Uterus (tissue), 4 donors: Measurements from ENCODE around the gene PCDHGC5. TPM values are rescaled to one million over a fixed set of nuclear protein-coding genes. Genes with fewer than 3 reads are reported as not detected.

Experiments
- DNase-seq, 2 donors: peaks; one replicate each; pipeline ENCODE4 v3.0.0-alpha.2; 2019 to 2020
- H3K27ac ChIP-seq, 2 donors: fragments of 200-600 bp; sonication (generic); 1 replicate in 1 of 2; 2 replicates in 1 of 2; pipeline ENCODE4 v1.5.1; 2016 to 2018
- H3K27me3 ChIP-seq, 2 donors: fragments of 200-600 bp; sonication (generic); one replicate each; pipeline ENCODE4 v1.5.1; 2018 to 2019; ENCODE audit warnings: control low read depth in 1 of 2
- H3K36me3 ChIP-seq, 2 donors: fragments of 200-600 bp; sonication (generic); one replicate each; pipeline ENCODE4 v1.5.1; 2019; ENCODE audit warnings: control low read depth in 1 of 2
- H3K4me1 ChIP-seq, 2 donors: fragments of 200-600 bp; sonication (generic); one replicate each; pipeline ENCODE4 v1.5.1; 2018 to 2019; ENCODE audit warnings: control low read depth in 1 of 2
- H3K4me3 ChIP-seq, 2 donors: fragments of 200-600 bp; sonication (generic); 1 replicate in 1 of 2; 2 replicates in 1 of 2; pipeline ENCODE4 v1.5.1; 2018 to 2019; ENCODE audit warnings: mild to moderate bottlenecking in 1 of 2
- H3K9me3 ChIP-seq, 2 donors: fragments of 200-600 bp; sonication (generic); one replicate each; pipeline ENCODE4 v1.5.1; 2019; ENCODE audit warnings: control low read depth in 1 of 2
- POLR2A ChIP-seq, 2 donors: fragments of 450-650 bp; IDR thresholded peaks; one replicate each; pipeline ENCODE4 v1.6.1; 2016; ENCODE audit warnings: antibody characterized with exemption in 2 of 2, mild to moderate bottlenecking in 1 of 2, moderate library complexity in 1 of 2
- intact Hi-C: fragments of 100-400 bp; cut with DNase I; formaldehyde crosslinking; loops from one replicate; pipeline ENCODE4 v1.15.1; 2023; ENCODE audit warnings: low total_unique reads
- total RNA-seq, 4 donors: library from RNA; depleted of rRNA in 3 of 4; stranded (reverse); fragments of >200 nt in 3 of 4; gene quantifications; one replicate each; pipeline versions ENCODE4 v1.1.0 to v1.2.4, GENCODE V29; 2014 to 2023
- TF ChIP-seq, protein P1 (sequence below), 4 experiments: fragments of 200-600 bp in 2 of 4; fragments of 450-650 bp in 2 of 4; sonication (generic) in 2 of 4; IDR thresholded peaks; one replicate each; pipeline ENCODE4 v1.5.1; 2016 to 2019; ENCODE audit warnings: antibody characterized with exemption in 4 of 4, mild to moderate bottlenecking in 2 of 4, moderate library complexity in 1 of 4
- donor health status: DM: yes; HTN: yes; CAD: no.

The PCDHGC5 gene
- total RNA-seq, 4 donors from 2014 or later, result under 0.01 to 7.5 (median 3.4) TPM

DNA sequence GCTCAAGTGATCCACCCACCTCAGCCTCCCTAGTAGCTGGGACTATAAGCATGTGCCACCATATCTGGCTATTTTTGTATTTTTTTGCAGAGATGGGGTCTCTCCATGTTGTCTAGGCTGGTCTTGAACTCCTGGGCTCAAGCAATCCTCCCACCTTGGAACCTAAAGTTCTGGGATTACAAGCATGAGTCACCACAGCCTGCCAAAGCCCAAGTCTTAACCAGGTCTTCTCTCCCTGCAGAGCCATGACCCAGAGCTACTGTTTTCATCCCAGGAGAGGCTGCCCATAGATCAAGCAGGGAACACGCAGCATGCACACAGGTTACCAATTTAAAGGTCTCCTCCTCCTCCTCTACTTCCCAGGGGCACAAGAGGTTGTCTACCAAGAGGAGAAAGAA, 29.7 kb downstream of the PCDHGC5 start:
- intact Hi-C loops, result no loop called here
- H3K9me3 ChIP-seq, result no peaks in the 10 kb centered on the region
- H3K27me3 ChIP-seq, result no peaks in the 10 kb centered on the region
- peaks cover 4 to 12% of the 10 kb centered on the region in 2 donors for H3K4me1 ChIP-seq
- H3K4me3 ChIP-seq, result no peak overlapping the region
- no peaks in the 10 kb centered on the region for H3K36me3 ChIP-seq
- no peak for DNase-seq
- H3K27ac ChIP-seq, result no peak overlapping the region
- TF ChIP-seq, protein P1, sequence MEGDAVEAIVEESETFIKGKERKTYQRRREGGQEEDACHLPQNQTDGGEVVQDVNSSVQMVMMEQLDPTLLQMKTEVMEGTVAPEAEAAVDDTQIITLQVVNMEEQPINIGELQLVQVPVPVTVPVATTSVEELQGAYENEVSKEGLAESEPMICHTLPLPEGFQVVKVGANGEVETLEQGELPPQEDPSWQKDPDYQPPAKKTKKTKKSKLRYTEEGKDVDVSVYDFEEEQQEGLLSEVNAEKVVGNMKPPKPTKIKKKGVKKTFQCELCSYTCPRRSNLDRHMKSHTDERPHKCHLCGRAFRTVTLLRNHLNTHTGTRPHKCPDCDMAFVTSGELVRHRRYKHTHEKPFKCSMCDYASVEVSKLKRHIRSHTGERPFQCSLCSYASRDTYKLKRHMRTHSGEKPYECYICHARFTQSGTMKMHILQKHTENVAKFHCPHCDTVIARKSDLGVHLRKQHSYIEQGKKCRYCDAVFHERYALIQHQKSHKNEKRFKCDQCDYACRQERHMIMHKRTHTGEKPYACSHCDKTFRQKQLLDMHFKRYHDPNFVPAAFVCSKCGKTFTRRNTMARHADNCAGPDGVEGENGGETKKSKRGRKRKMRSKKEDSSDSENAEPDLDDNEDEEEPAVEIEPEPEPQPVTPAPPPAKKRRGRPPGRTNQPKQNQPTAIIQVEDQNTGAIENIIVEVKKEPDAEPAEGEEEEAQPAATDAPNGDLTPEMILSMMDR (IDR thresholded peaks at IDR 0.05), result no peak
- TF ChIP-seq POLR2A (IDR thresholded peaks at IDR 0.05), result no peak

DNA sequence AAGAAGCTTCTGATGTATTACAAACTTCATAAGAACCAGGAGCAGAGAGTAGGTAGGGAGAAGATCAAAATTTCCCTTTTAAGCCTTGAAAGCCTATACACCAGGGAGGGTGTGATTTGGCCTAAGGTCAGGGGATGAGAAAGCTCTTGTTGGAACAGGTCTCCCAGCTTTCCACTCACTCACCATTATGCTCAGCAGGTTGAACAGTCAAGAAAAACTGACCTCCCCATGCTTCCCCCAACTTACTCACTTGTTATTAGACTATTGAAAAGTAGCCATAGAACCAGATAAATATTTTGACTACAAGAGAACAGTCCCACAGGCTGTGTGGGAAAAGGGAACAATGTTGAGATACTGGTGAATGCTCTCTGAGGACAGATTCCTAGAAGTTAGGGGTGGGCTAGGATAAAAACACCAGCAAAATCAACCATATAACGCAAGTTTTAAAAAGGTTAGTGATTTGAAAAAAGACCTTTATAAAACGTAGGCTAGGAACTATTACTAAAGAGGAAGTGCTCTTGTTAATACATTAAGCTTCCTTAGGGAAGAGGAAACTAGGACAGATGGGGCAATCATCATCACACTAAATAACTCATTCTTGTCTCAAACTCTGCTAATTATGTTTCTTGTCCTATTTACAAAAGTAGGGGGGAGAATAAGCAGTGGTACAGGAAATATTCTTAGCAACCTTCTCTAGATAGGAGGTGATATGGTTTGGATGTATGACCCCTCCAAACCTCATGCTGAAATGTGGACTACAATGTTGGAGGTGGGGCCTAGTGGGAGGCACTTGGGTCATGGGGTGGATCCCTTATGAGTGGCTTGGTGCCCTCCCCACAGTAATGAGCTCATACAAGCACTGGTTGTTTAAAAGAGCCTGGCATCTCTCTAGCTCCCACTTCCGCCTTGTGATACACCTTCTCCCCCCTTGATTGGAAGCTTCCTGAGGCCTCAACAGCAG, 31.0 kb downstream of the PCDHGC5 start:
- DNase-seq, result no peak
- no peaks in the 10 kb centered on the region for H3K9me3 ChIP-seq
- intact Hi-C loops, result loop anchor here (10.0 kb wide), 1 partner anchor 45 kb away; the partner anchor contains the start of gene PCDHGC3
- H3K36me3 ChIP-seq, result no peaks in the 10 kb centered on the region
- no peak overlapping the region for H3K4me3 ChIP-seq
- H3K4me1 ChIP-seq, result no peaks in the 10 kb centered on the region
- no peak for TF ChIP-seq POLR2A (IDR thresholded peaks at IDR 0.05)
- TF ChIP-seq, protein P1 (IDR thresholded peaks at IDR 0.05), result no peak
- peak overlapping the region in 1 of 2 donors; percentile 76 for H3K27ac ChIP-seq
- H3K27me3 ChIP-seq, result no peaks in the 10 kb centered on the region

DNA sequence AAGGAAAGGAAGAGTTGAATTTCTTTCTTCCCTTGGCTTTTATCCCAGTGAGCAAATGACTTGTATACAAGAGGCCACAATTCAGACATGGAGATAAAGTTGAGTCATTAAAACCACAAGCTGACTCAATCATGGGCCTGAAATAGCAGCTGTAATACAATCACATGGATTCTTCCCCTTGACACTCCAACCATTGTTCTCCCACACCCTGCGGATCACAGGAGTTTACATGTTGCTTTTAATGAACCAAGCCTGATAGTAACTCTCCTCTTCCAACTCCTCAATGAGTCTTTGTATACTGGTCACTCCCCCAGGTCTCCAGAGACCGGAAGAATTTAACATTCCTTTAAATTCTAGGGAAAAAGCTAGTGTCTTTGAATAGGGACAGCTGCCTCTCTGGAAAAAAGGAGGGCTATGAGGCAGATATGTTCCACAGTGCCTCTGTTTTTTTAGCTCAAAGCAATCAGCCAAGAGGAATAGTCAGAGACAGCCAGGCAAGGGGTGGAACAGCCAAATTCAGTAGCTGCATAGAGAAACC, 32.4 kb downstream of the PCDHGC5 start:
- peak in 1 of 2 donors; percentile 38 for DNase-seq
- TF ChIP-seq, protein P1 (IDR thresholded peaks at IDR 0.05), result no peak
- no peak for TF ChIP-seq POLR2A (IDR thresholded peaks at IDR 0.05)
- no peaks in the 10 kb centered on the region for H3K36me3 ChIP-seq
- H3K4me1 ChIP-seq, result no peaks in the 10 kb centered on the region
- no peaks in the 10 kb centered on the region for H3K9me3 ChIP-seq
- H3K27ac ChIP-seq, result peak overlapping the region; percentile 66 to 76
- H3K27me3 ChIP-seq, result no peaks in the 10 kb centered on the region
- H3K4me3 ChIP-seq, result no peak overlapping the region
- intact Hi-C loops, result loop anchor here (10.0 kb wide), 1 partner anchor 47 kb away; the partner anchor contains the start of gene PCDHGC3

DNA sequence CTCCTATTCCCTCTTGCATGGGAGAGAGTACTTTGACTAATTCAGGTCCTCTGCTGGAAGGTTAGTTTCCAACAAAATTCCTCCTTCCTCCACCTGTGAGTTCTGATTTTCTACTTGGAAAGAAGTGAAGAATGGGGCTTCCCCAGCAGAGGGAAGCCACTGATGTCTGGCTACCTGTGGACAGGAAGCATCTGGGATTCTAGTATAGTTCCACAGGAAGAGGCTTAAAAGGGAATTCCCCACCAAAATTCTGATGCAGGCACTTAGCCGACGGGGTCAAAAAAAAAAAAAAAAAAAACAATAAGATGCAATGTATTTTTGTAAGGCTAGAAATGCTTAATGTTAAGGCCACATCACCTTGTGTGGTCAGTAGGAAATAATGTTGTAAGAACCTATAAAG, 33.4 kb downstream of the PCDHGC5 start:
- Histone ChIP-seq H3K4me1 (no peaks in the 10 kb centered on the region), H3K27me3 (no peaks in the 10 kb centered on the region), H3K36me3 (no peaks in the 10 kb centered on the region), H3K4me3 (no peak overlapping the region), H3K9me3 (no peaks in the 10 kb centered on the region), H3K27ac (peak overlapping the region in 1 of 2 donors; percentile 76)
- intact Hi-C loops, result loop anchor here (10.0 kb wide), 1 partner anchor 48 kb away; the partner anchor contains the start of gene PCDHGC3
- TF ChIP-seq POLR2A (IDR thresholded peaks at IDR 0.05), result no peak
- TF ChIP-seq, protein P1 (IDR thresholded peaks at IDR 0.05), result no peak
- DNase-seq, result no peak

DNA sequence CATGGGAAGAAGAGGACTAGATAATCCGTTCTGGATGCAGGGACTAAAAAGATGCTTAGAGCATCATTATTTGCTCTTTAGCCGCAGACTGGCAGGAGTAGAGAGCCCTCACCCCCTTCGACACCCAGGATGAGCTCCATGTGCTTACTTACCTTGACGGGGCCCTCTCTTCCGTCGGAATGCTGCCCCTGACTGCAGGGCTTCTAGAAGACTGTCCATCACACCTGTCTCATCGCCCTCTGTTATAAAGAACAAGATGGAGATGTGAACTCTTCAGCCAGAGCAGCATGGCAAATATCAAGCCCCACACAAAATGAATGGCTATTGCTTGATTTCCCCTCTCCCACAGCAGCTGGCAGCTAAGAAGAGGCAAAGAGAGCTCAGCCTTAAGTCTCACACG, 35.1 kb downstream of the PCDHGC5 start:
- no peaks in the 10 kb centered on the region for H3K27me3 ChIP-seq
- H3K9me3 ChIP-seq, result no peaks in the 10 kb centered on the region
- no peak overlapping the region for H3K4me3 ChIP-seq
- no peaks in the 10 kb centered on the region for H3K4me1 ChIP-seq
- H3K27ac ChIP-seq, result peak overlapping the region; percentile 77 to 78
- no peaks in the 10 kb centered on the region for H3K36me3 ChIP-seq
- DNase-seq, result no peak
- no peak for TF ChIP-seq POLR2A (IDR thresholded peaks at IDR 0.05)
- TF ChIP-seq, protein P1 (IDR thresholded peaks at IDR 0.05), result no peak
- intact Hi-C loops, result loop anchor here (10.0 kb wide), 1 partner anchor 49 kb away; the partner anchor contains the start of gene PCDHGC3
